Measurements from ENCODE around the gene EPYC. TPM values are rescaled to one million over a fixed set of nuclear protein-coding genes. Genes with fewer than 3 reads are reported as not detected.

The EPYC gene
- total RNA-seq, 1 experiment from 2014 or later = not detected

- Histone ChIP-seq H3K4me3 (ENCODE audit: low read depth, low read length, poor library complexity, severe bottlenecking) (no peak overlapping the region), H3K4me1 (ENCODE audit: insufficient read depth, low read length, poor library complexity, severe bottlenecking) (no peaks in the 10 kb centered on the region), H3K27me3 (replicated peaks; ENCODE audit: insufficient read depth, low read depth, low read length, poor library complexity) (no peaks in the 10 kb centered on the region), H3K36me3 (ENCODE audit: insufficient read depth, low read length, poor library complexity, severe bottlenecking) (no peaks in the 10 kb centered on the region), H3K27ac (ENCODE audit: low read depth, low read length, poor library complexity, severe bottlenecking) (no peak overlapping the region), H3K9me3 (ENCODE audit: low read depth, low read length, poor library complexity, severe bottlenecking) (no peaks in the 10 kb centered on the region)
- intact Hi-C loops (cut with micrococcal nuclease; ENCODE audit: unreplicated experiment) = no loop called here
- DNase-seq (ENCODE audit: low spot score) = no peak
- CTCF ChIA-PET = interaction anchor here (0.7 kb wide), 1 partner anchor 1962 kb away, joined by 5 read pairs; no protein-coding TSS in a partner anchor
- TF ChIP-seq CTCF (conservative IDR thresholded peaks at IDR 0.05; ENCODE audit: low read depth, low read length) (no peak), EZH2 (IDR thresholded peaks at IDR 0.05; ENCODE audit: borderline replicate concordance, low read depth, low read length, poor library complexity, severe bottlenecking) (no peak)
- POLR2A ChIA-PET (ENCODE audit: low non-redundant PET) = no interaction called here
- no TSS peak for BruUV-seq (replicated peaks)
These were observed 25.8 kb downstream of the EPYC start for GRCh38 chr12:90979019-90979418.

- Histone ChIP-seq H3K4me3 (ENCODE audit: low read depth, low read length, poor library complexity, severe bottlenecking) (no peak overlapping the region), H3K4me1 (ENCODE audit: insufficient read depth, low read length, poor library complexity, severe bottlenecking) (no peaks in the 10 kb centered on the region), H3K27me3 (replicated peaks; ENCODE audit: insufficient read depth, low read depth, low read length, poor library complexity) (no peaks in the 10 kb centered on the region), H3K27ac (ENCODE audit: low read depth, low read length, poor library complexity, severe bottlenecking) (no peak overlapping the region), H3K9me3 (ENCODE audit: low read depth, low read length, poor library complexity, severe bottlenecking) (no peaks in the 10 kb centered on the region), H3K36me3 (ENCODE audit: insufficient read depth, low read length, poor library complexity, severe bottlenecking) (no peaks in the 10 kb centered on the region)
- no TSS peak for BruUV-seq (replicated peaks)
- TF ChIP-seq CTCF (conservative IDR thresholded peaks at IDR 0.05; ENCODE audit: low read depth, low read length) = peak; percentile 70
- no peak for TF ChIP-seq EZH2 (IDR thresholded peaks at IDR 0.05; ENCODE audit: borderline replicate concordance, low read depth, low read length, poor library complexity, severe bottlenecking)
- DNase-seq (ENCODE audit: low spot score) = peak; percentile 64
- POLR2A ChIA-PET (ENCODE audit: low non-redundant PET) = interaction anchor here (0.6 kb wide), 1 partner anchor 348 kb away, joined by 3 read pairs; no protein-coding TSS in a partner anchor
- intact Hi-C loops (cut with micrococcal nuclease; ENCODE audit: unreplicated experiment) = loop anchor here (1.0 kb wide), 2 partner anchors 131 to 377 kb away; no protein-coding TSS in a partner anchor
- CTCF ChIA-PET = interaction anchor here (0.7 kb wide), 3 partner anchors 19 to 1961 kb away, joined by 5 to 6 read pairs (median 5); no protein-coding TSS in a partner anchor
These were observed 26.5 kb downstream of the EPYC start for GRCh38 chr12:90978117-90978770.

GRCh38 chr12:90977224-90977623, 27.5 kb downstream of the EPYC start:
- CTCF ChIA-PET = no interaction called here

More at GRCh38 chr12:90977224-90977623, 27.5 kb downstream of the EPYC start:
- TF ChIP-seq EZH2 (IDR thresholded peaks at IDR 0.05; ENCODE audit: borderline replicate concordance, low read depth, low read length, poor library complexity, severe bottlenecking) (no peak), CTCF (conservative IDR thresholded peaks at IDR 0.05; ENCODE audit: low read depth, low read length) (no peak)
- POLR2A ChIA-PET (ENCODE audit: low non-redundant PET) = no interaction called here
- Histone ChIP-seq H3K9me3 (ENCODE audit: low read depth, low read length, poor library complexity, severe bottlenecking) (no peaks in the 10 kb centered on the region), H3K4me3 (ENCODE audit: low read depth, low read length, poor library complexity, severe bottlenecking) (no peak overlapping the region), H3K27me3 (replicated peaks; ENCODE audit: insufficient read depth, low read depth, low read length, poor library complexity) (no peaks in the 10 kb centered on the region), H3K4me1 (ENCODE audit: insufficient read depth, low read length, poor library complexity, severe bottlenecking) (no peaks in the 10 kb centered on the region), H3K36me3 (ENCODE audit: insufficient read depth, low read length, poor library complexity, severe bottlenecking) (no peaks in the 10 kb centered on the region), H3K27ac (ENCODE audit: low read depth, low read length, poor library complexity, severe bottlenecking) (no peak overlapping the region)
- BruUV-seq (replicated peaks) = no TSS peak
- DNase-seq (ENCODE audit: low spot score) = no peak
- intact Hi-C loops (cut with micrococcal nuclease; ENCODE audit: unreplicated experiment) = loop anchor here (2.0 kb wide), 1 partner anchor 350 kb away; no protein-coding TSS in a partner anchor
